ENCODE data around the gene SLC25A33.

The SLC25A33 gene

GRCh38 chr1:9628541-9629444 lies 89.5 kb downstream of the SLC25A33 start:
- DNase-seq: no peak

DNA sequence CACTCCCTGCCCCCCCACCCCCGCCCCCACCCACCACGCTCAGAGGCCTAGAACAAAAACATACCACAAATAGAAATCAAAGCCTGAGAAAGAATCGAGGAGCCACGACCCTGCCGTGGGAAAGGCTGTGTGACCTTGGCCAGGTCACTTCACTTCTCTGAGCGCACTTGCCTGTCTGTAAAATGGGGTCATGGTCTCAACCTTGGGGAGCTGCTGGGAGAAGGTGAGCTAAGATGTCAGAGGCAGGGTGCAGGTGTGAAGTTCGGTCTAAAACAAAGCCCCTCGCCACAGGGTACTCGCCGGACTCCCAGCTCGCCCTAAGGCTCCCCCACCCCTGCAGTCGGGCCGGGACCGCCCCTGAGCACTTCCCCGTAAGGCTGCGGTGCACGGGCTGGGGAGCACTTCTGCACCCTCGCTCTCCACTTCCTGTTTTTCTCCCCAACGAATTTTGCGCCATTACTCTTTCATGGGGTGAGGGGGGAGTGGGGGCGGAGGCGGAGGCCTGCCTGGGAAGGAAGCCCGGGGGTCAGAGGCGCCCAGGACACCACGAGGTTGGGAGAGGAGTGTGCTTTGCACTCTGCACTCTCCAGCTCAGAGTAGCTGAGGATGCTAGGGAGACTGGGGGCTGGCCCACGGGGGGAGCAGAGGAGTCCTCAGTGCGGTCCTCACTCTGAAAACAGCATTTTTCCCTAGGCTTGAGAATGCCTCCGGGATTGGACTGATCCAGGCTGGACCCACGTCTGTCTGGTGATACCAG lies 90.4 kb downstream of the SLC25A33 start:
- DNase-seq: no peak

DNA sequence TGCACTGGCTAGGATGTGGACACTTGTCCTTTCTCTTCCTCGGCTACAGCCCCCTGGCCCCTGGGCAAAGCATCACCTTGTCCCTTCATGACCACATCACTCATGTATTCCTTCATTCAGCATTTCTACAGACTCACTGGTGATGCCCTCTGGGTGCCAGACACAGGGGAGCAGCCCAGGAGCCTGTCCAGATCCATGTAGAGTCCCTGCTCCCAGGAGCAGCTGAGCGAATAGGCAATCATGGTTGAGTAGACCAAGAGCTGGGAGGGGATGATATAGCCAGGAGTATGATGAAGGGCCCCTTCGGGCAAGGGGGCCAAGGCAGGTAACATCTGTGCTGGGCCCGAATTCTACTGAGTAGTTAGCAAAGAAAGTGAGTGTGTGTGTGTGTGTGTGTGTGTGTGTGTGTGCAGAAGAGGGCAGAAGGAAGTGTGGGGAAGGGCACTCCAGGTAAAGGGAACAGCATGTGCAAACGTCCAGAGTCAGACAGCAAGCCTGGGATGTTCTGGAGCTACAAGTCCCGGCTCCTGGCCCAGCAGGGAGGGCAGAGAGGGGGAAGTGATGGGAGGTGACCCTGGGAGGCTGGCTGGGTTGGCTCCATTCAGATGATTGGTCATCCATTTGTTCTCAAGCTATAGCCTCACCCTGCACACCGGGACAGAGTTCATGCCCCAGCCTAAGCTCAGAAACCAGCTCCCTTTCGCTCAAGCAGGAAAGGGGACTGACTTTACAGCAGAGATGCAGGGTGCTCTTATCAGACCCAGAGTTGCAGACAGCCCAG lies 91.3 kb downstream of the SLC25A33 start:
- no peak for DNase-seq

DNA sequence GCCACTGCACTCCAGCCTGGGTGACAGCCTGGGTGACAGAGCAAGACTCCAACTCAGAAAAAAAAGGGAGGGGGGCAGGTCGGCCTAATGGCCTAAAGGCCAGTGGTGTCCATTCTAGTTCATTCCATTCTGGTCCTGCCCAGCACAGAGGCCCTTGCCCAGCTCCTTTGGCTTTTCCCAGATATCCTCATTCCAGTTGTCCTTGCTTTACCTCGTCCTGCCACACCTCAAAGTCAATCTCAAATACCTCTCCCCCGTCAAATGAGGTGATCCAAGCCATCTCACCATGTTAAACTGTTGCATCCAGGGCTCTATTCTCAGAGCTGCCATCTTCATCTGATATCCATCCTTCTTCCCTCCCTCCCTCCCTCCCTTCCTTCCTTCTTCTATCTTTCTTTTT lies 92.3 kb downstream of the SLC25A33 start:
- no peak for DNase-seq

DNA sequence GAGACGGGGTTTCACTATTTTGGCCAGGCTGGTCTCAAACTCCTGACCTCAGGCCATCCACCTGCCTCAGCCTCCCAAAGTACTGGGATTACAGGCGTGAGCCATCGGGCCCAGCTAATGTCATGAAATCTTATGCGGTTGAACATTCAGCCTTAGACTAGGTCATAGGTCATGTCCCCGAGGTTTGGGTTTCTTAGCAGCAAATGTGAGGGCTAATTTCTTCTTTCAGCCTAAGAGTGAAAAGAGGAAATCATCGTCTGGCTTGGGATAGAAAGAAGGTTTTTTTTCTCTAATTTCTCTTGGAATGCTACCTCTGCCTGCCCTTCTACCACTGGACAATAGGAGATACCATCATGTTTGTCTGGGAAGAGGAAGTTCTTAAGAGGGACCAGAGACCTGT lies 94.2 kb downstream of the SLC25A33 start:
- no peak for DNase-seq

DNA sequence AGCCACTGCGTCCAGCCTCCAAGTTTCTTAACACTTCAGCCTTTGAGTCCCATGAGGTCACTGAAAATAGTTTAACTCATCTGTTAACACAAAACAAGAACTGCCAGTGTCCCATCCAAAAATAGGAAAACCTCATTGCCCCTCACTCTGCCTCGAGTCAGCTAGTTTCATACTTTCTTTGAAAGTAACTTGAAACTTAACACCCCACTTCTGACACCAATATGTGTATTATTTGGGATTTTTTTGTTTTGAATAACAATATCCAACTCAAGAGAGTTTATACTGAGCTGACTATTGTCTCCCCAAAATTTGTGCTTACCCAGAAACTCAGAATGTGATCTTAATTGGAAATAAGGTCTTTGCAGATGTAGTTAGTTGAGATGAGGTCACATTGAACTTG lies 95.3 kb downstream of the SLC25A33 start:
- DNase-seq: no peak

Data from fibroblast of skin of right biceps (primary cell).